ENCODE measurements around the gene RHBDL2. TPM values are rescaled to one million over a fixed set of nuclear protein-coding genes. Genes with fewer than 3 reads are reported as not detected.

Gene RHBDL2
- total RNA-seq, 1 experiment from 2014 or later: 7.1 TPM

DNA sequence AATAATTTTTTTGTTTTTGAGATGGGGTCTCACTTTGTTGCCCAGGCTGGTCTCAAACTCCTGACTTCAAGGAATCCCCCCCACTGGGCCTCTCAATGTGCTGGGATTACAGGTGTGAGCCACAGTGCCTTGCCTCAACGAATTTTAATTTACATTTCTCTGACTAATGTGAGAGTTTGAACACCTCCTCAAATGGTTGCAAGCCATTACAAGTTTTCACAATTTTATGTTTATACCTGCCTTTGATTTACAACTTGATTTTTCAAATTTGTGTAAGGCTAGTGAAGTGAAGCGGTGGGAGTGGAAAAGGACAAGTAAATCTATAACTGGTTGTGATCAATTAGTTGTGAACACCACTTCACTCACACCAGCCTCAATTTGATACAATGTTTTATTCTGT, 8.9 kb upstream of the RHBDL2 start:
- in situ Hi-C loops (cut with HindIII; ENCODE audit: low pct_unique_long_range_greater_than_20kb, low sequenced_read_pairs): no loop called here
- Histone ChIP-seq H3K4me1 (ENCODE audit: control insufficient read depth, insufficient read depth, low read length) (no peaks in the 10 kb centered on the region), H3K27me3 (ENCODE audit: control insufficient read depth, insufficient read depth, low read length) (no peaks in the 10 kb centered on the region), H3K36me3 (ENCODE audit: control insufficient read depth, insufficient read depth, low read length) (no peaks in the 10 kb centered on the region), H3K27ac (ENCODE audit: low read length) (no peak overlapping the region), H3K4me3 (ENCODE audit: low read depth in 2 of 2, low read length in 2 of 2) (no peak overlapping the region), H3K9me3 (ENCODE audit: control insufficient read depth, insufficient read depth, low read depth, low read length) (no peaks in the 10 kb centered on the region)
- ChIA-PET CTCF (no interaction called here), POLR2A (no interaction called here)
- no peak for ATAC-seq
- TF ChIP-seq SIN3A (IDR thresholded peaks at IDR 0.05; ENCODE audit: borderline replicate concordance, insufficient read depth, low read depth, low read length): no peak
- no peak for TF ChIP-seq CTCF (IDR thresholded peaks at IDR 0.05)
- TF ChIP-seq REST (IDR thresholded peaks at IDR 0.05; ENCODE audit: insufficient read depth in 1 of 2, low read depth in 2 of 2, low read length in 1 of 2): no peak
- no peak for TF ChIP-seq POLR2AphosphoS5 (IDR thresholded peaks at IDR 0.05; ENCODE audit: low read depth, low read length)
- no TSS peak for BruUV-seq (replicated peaks)
- no peak for DNase-seq (ENCODE audit: low read depth, low spot score)
- intact Hi-C loops (cut with micrococcal nuclease; ENCODE audit: unreplicated experiment): no loop called here

GRCh38 chr1:38944547-38944946, 2.9 kb upstream of the RHBDL2 start:
- CTCF ChIA-PET: no interaction called here
- no TSS peak for BruUV-seq (replicated peaks)

More at GRCh38 chr1:38944547-38944946, 2.9 kb upstream of the RHBDL2 start:
- Histone ChIP-seq H3K36me3 (ENCODE audit: control insufficient read depth, insufficient read depth, low read length) (no peaks in the 10 kb centered on the region), H3K4me1 (ENCODE audit: control insufficient read depth, insufficient read depth, low read length) (peaks cover 5% of the 10 kb centered on the region; the same call in 1 of the 2 replicates), H3K9me3 (ENCODE audit: control insufficient read depth, insufficient read depth, low read depth, low read length) (no peaks in the 10 kb centered on the region), H3K27ac (ENCODE audit: low read length) (no peak overlapping the region), H3K27me3 (ENCODE audit: control insufficient read depth, insufficient read depth, low read length) (no peaks in the 10 kb centered on the region), H3K4me3 (ENCODE audit: low read depth in 2 of 2, low read length in 2 of 2) (no peak overlapping the region)
- POLR2A ChIA-PET: no interaction called here
- in situ Hi-C loops (cut with HindIII; ENCODE audit: low pct_unique_long_range_greater_than_20kb, low sequenced_read_pairs): no loop called here
- TF ChIP-seq REST (IDR thresholded peaks at IDR 0.05; ENCODE audit: insufficient read depth in 1 of 2, low read depth in 2 of 2, low read length in 1 of 2): no peak
- TF ChIP-seq CTCF (IDR thresholded peaks at IDR 0.05): no peak
- no peak for TF ChIP-seq POLR2AphosphoS5 (IDR thresholded peaks at IDR 0.05; ENCODE audit: low read depth, low read length)
- ATAC-seq (no peak), DNase-seq (ENCODE audit: low read depth, low spot score) (no peak)
- intact Hi-C loops (cut with micrococcal nuclease; ENCODE audit: unreplicated experiment): no loop called here
